ENCODE measurements around the gene PAXX.

PAXX gene

GRCh38 chr9:136949817-136950655 lies 42.2 kb upstream of the PAXX start:
- peak overlapping the region; percentile 80 to 83 (median 81) for H3K4me3 Mint-ChIP-seq

DNA sequence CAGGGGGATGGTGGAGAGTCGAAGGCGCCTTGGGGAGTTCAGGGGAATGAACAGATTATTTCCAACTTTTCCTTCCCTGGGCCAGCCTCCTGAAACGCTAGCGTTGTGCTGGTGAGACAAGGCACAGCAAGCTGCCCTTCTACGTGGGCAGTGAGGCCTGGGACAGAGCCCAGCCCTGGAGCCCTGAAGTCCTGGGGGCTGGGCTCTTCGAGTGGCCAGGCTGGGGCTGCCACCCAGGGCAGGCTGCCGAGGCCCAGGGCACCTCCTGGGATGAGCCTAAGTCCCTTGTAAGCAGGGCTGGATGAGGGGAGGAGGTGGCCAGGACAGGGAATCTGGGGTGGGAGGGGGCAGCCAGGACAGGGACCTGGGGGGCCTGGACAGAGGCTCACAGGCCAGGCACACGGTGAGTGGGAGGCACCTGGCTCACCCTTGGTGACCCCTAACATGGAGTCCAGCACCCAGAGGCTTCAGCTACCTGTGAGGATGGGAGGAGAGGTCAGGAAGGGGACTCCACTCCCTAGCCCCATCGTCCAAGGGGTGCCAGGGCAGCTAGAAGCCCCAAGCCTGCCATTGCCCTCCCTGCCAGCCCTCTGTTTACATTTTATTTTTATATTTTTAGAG lies 41.5 kb upstream of the PAXX start:
- peaks cover 9% of the 10 kb centered on the region for H3K4me1 Mint-ChIP-seq
- H3K27me3 Mint-ChIP-seq (ENCODE audit: low read depth), result peaks cover 4% of the 10 kb centered on the region
- peak overlapping the region; percentile 64 to 94 (median 87) for H3K27ac Mint-ChIP-seq
- H3K36me3 Mint-ChIP-seq (ENCODE audit: low read depth), result no peaks in the 10 kb centered on the region
- no peak for TF ChIP-seq CTCF (IDR thresholded peaks at IDR 0.05; ENCODE audit: unreplicated experiment in 3 of 3)
- H3K9me3 Mint-ChIP-seq, result no peaks in the 10 kb centered on the region
- peak overlapping the region; percentile 80 to 81 (median 80) for H3K4me3 Mint-ChIP-seq

More at GRCh38 chr9:136949817-136950655, 42.2 kb upstream of the PAXX start:
- Mint-ChIP-seq H3K27ac (peak overlapping the region; percentile 64 to 94 (median 87)), H3K27me3 (ENCODE audit: low read depth) (peaks cover 4% of the 10 kb centered on the region), H3K36me3 (ENCODE audit: low read depth) (no peaks in the 10 kb centered on the region), H3K9me3 (no peaks in the 10 kb centered on the region), H3K4me1 (peaks cover 9% of the 10 kb centered on the region)
- TF ChIP-seq CTCF (IDR thresholded peaks at IDR 0.05; ENCODE audit: unreplicated experiment in 3 of 3), result peak in 2 of 3 experiments; percentile 14 to 25

GRCh38 chr9:136951541-136952320 lies 40.5 kb upstream of the PAXX start, which contains the start of gene LCN12:
LCN12 (plus strand) TSS chr9:136952273; CDS start chr9:136952328, 55 bp downstream.
- Mint-ChIP-seq H3K4me1 (peaks cover 9% of the 10 kb centered on the region), H3K4me3 (no peak within 1 kb of the TSS), H3K36me3 (ENCODE audit: low read depth) (no peaks in the 10 kb centered on the region), H3K9me3 (no peaks in the 10 kb centered on the region), H3K27ac (peak within 1 kb of the TSS in 2 of 3 experiments; percentile 21 to 94), H3K27me3 (ENCODE audit: low read depth) (peaks cover 4% of the 10 kb centered on the region)
- TF ChIP-seq CTCF (IDR thresholded peaks at IDR 0.05; ENCODE audit: unreplicated experiment in 3 of 3), result no peak

- H3K9me3 Mint-ChIP-seq, result no peaks in the 10 kb centered on the region
- H3K4me1 Mint-ChIP-seq, result peaks cover 4% of the 10 kb centered on the region
- no peak overlapping the region for H3K27ac Mint-ChIP-seq
Observed at GRCh38 chr9:136952321-136952850, 39.8 kb upstream of the PAXX start.

More at GRCh38 chr9:136952321-136952850, 39.8 kb upstream of the PAXX start:
- no peak for TF ChIP-seq CTCF (IDR thresholded peaks at IDR 0.05; ENCODE audit: unreplicated experiment in 3 of 3)
- H3K36me3 Mint-ChIP-seq (ENCODE audit: low read depth), result no peaks in the 10 kb centered on the region
- peaks cover 4% of the 10 kb centered on the region for H3K27me3 Mint-ChIP-seq (ENCODE audit: low read depth)
- H3K4me3 Mint-ChIP-seq, result no peak overlapping the region
